Epithelial cell of proximal tubule (primary cell): ENCODE data around the gene KRT82. TPM values are rescaled to one million over a fixed set of nuclear protein-coding genes. Genes with fewer than 3 reads are reported as not detected.
A peak's percentile ranks its signal among the peaks of the same experiment; 100 is the strongest.

Experiments
- DNase-seq: peaks from one replicate; pipeline ENCODE4 v3.0.0-alpha.2; 2011; ENCODE audit warnings: low read depth
- H3K4me3 ChIP-seq: 2 replicates; pipeline ENCODE4 v1.5.1; 2011; ENCODE audit warnings: low read depth, mild to moderate bottlenecking, low read length
- total RNA-seq: library from RNA; depleted of rRNA; stranded (reverse); fragments of >200 nt; gene quantifications from 2 replicates; pipeline ENCODE4 v1.2.3, GENCODE V29; 2015
- TF ChIP-seq, protein P1 (sequence below): conservative IDR thresholded peaks from 2 replicates; pipeline ENCODE4 v1.5.1; 2012; ENCODE audit warnings: low read depth, mild to moderate bottlenecking, low read length

KRT82 gene
- total RNA-seq, 1 donor from 2014 or later = not detected

DNA sequence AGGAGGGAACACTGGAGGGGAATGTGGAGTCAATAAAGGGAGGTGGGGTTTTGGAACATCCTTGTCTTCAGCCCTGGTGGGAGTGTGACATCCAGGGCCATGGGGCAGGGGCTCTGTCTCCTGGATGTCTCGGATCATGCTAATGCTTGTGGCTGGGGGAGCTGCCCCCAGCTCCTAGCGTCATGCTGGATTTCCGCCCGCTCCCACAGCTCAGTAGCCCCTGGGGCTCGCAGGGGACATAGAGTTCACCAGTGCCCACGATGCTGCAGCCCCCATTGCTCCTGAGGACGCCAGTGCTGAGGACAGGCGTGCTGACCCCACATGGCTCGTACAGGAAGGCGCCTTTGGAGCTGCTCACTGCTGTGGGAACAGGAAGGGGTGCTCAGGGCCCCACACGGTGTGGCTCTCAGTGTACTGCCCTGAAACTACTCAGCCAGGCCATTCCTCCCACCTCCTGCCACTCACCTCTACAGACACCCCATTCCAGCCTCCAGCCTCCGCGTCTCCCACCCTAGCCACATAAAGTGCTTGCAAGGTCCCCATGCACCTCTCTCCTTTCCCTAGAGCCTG, 11.2 kb downstream of the KRT82 start:
- H3K4me3 ChIP-seq = no peak overlapping the region
- DNase-seq = no peak
- TF ChIP-seq, protein P1, sequence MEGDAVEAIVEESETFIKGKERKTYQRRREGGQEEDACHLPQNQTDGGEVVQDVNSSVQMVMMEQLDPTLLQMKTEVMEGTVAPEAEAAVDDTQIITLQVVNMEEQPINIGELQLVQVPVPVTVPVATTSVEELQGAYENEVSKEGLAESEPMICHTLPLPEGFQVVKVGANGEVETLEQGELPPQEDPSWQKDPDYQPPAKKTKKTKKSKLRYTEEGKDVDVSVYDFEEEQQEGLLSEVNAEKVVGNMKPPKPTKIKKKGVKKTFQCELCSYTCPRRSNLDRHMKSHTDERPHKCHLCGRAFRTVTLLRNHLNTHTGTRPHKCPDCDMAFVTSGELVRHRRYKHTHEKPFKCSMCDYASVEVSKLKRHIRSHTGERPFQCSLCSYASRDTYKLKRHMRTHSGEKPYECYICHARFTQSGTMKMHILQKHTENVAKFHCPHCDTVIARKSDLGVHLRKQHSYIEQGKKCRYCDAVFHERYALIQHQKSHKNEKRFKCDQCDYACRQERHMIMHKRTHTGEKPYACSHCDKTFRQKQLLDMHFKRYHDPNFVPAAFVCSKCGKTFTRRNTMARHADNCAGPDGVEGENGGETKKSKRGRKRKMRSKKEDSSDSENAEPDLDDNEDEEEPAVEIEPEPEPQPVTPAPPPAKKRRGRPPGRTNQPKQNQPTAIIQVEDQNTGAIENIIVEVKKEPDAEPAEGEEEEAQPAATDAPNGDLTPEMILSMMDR = no peak

DNA sequence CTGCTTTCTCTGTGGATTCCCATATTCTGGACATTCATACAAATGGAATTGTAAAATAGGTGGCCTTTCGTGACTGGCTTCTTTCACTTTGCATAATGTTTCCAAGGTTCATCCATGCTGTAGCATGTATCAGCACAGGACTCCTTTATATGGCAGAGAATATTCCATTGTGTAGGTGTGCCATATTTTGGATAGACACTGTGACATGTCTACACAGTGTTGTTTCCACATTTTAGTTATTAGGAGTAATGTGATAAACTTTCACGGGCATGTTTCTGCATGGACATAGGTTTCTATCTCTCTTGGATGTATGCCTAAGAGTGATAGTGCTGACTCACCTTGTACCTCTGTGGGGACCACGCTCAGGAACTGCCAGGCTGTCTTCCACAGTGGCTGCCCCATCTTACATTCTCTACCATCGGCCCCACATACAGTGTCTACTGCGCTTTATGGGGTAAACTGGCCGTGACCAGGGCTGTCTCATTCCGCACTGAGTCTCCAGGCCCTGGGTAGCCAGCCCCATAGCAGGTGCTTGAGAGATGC, 13.6 kb downstream of the KRT82 start:
- TF ChIP-seq, protein P1 = no peak
- H3K4me3 ChIP-seq = no peak overlapping the region
- DNase-seq = no peak

DNA sequence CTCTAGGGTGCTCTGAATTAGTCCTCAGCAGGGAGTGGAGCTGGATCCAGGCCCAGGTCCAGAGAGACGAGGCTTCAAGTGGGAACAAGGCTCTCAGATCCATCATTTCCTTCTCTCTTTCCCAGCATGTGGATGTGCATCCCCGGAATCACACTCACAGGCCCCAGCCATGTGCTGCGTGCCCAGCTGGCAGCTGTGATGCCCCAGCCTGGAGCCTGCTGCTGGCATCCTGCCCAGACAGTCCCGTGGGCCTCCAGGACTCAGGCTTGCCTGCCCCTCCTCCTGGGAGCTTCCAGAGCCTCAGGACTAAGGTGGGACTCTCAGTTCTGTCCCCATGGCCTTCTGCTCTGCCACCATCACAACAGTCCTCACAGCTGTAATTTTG, 14.5 kb downstream of the KRT82 start:
- no peak overlapping the region for H3K4me3 ChIP-seq
- TF ChIP-seq, protein P1 = no peak
- DNase-seq = no peak

DNA sequence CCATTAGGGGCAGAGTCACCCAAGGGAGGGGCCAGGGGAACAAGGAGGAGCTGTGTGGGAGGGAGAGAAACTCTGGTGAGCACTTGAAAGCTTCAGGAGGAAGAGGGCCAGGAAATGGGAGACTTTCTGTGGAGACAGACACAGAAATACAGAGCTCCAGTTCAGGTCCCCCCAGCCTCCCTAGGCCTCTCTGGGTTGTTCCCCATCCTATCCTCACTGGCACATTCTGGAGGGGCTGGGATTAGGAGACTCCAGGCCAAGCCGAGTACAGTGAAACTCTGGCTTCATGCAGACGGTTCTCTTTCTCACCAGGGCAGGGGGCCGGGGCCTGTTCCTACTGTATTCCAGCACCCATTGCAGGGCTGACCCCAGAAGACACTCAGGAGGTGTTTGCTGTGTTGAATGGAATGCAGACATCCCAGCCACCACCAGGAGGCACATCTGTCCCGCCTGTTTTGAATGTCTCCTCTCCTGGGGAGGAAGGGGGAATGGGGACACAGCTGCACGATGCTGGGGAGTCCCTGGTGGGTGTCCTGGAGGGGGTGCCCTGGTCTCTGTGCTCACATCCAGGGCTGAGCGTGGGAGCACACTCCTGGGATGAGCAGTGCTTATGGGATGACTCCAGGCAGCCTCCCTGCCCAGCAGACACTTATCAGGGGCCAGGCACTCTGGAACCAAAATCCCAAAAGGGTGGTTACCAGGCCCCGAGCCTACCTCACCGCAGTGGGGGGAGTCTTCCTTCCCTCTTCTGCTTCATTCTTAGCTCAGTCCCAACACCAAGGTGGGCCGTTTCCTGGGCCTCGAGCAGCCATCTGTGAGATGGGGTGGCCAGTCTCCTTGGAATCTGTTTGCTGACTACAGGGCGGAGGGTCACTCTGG, 15.2 kb downstream of the KRT82 start:
- TF ChIP-seq, protein P1 = peak; percentile 71
- no peak for DNase-seq
- no peak overlapping the region for H3K4me3 ChIP-seq

DNA sequence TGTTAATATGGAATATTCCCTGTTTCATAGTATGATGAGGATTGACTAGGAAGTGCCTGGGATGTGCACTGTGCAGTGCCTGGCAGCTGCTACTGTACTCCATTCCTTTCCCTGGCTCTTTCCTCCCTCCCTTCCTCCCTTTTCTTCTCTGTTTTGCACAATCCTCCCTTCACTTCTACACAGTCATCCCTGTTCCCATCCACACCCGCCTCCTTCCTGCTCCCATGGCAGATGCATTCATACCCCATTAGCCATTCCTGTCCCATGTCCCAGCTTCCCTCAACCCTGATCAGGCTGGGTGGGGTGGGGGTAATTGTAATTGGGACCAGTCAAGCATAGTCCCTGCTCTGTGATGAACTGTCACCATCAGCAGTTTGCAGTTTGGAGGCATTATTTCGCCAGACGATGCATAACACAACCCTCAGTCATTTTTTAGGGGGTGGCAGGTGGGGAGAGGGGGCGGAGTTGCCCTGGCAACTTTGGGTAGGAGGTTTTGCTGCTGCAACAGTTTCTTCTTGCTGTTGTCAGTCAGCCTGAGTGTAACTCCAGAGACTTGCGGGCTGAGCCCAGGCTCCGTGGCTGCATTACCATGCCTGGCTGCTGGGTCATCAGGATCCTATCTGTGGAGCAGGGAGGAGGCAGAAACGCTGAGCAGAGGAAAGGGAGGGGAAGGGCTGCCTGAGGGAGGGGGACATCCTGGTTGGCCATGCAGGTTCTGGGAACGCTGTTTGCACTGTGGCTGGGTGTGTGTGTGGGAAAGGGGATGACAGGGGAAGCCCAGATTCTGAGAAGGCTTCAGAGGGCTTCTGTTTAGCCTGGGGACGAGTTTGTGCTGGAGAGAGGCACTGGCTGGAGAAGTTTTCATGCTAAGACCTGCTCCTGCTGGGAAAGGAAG, 16.6 kb downstream of the KRT82 start:
- DNase-seq = no peak
- H3K4me3 ChIP-seq = no peak overlapping the region
- TF ChIP-seq, protein P1 = no peak

DNA sequence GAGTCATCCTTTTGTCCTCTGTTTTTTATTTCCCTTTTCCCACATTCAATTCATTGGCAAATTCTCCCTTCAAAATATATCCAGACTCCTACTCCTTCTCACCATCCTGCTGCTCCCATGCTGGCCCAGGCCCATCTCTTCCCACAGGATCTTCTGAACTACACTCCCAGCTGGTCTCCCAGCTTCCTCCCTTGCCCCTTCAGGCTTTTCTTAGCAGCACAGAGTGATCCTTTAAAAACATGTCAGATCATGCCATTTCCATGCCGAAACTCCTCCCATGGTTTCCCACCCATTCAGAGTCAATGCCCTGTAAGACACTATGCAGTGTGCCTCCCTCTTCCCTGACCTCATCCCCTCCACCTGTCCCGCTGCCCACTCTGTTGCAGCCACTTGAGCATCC, 18.3 kb downstream of the KRT82 start:
- no peak for DNase-seq
- H3K4me3 ChIP-seq = no peak overlapping the region
- TF ChIP-seq, protein P1 = no peak
